Naive B cell (primary cell): Measurements from ENCODE around the gene NRN1L. TPM values are rescaled to one million over a fixed set of nuclear protein-coding genes. Genes with fewer than 3 reads are reported as not detected.
A peak's percentile ranks its signal among the peaks of the same experiment; 100 is the strongest.
"Not testable (repeated sequence)": the region's sequence is repeated elsewhere in the genome, so short reads cannot be mapped to it uniquely, and the experiment has no call there.

Experiments
- ATAC-seq, 2 donors: fragments of 150-1000 bp; cut with Tn5 transposase; 2 replicates each; pipeline ENCODE4 v1.10.0; 2021; ENCODE audit warnings: low read depth in 2 of 2, mild to moderate bottlenecking in 2 of 2, moderate library complexity in 2 of 2
- DNase-seq: peaks from one replicate; pipeline ENCODE4 v3.0.0; 2022
- H3K27ac Mint-ChIP-seq, 6 donors: one replicate each; pipeline ENCODE4 v1.8.0; 2020 to 2022; ENCODE audit warnings: mild to moderate bottlenecking in 6 of 6, mixed read lengths in 6 of 6, moderate library complexity in 5 of 6, inconsistent platforms in 2 of 6
- H3K27me3 Mint-ChIP-seq, 3 donors: one replicate each; pipeline ENCODE4 v1.8.0; 2021 to 2022; ENCODE audit warnings: mixed read lengths in 3 of 3, mild to moderate bottlenecking in 1 of 3
- H3K36me3 Mint-ChIP-seq, 2 donors: one replicate each; pipeline ENCODE4 v1.8.0; 2020 to 2022; ENCODE audit warnings: mixed read lengths in 2 of 2, inconsistent platforms in 1 of 2, mild to moderate bottlenecking in 1 of 2
- H3K4me1 Mint-ChIP-seq, 3 donors: one replicate each; pipeline ENCODE4 v1.8.0; 2020 to 2022; ENCODE audit warnings: mixed read lengths in 3 of 3, inconsistent platforms in 1 of 3, mild to moderate bottlenecking in 1 of 3, moderate library complexity in 1 of 3
- H3K4me3 Mint-ChIP-seq, 8 donors: one replicate each; pipeline ENCODE4 v1.8.0; 2020 to 2022; ENCODE audit warnings: mild to moderate bottlenecking in 8 of 8, mixed read lengths in 8 of 8, moderate library complexity in 8 of 8, inconsistent platforms in 2 of 8
- H3K9me3 Mint-ChIP-seq, 7 donors: one replicate each; pipeline ENCODE4 v1.8.0; 2020 to 2022; ENCODE audit warnings: mixed read lengths in 7 of 7, mild to moderate bottlenecking in 5 of 7, inconsistent platforms in 2 of 7, moderate library complexity in 1 of 7
- polyA plus RNA-seq, 6 donors: library from polyadenylated mRNA; unstranded; fragments of 300-500 nt; fragmentation: Illumina TruSeq; gene quantifications; one replicate each; pipeline ENCODE4 v1.2.3, GENCODE V29; 2021; ENCODE audit warnings: low read depth in 6 of 6

Gene NRN1L
- polyA plus RNA-seq, 6 donors from 2014 or later, result 0.64 to 0.90 TPM; not detected in 4

GRCh38 chr16:67847064-67847861, 37.4 kb upstream of the NRN1L start, which contains the start of gene CENPT:
TSS of gene CENPT (minus strand) at chr16:67847693. CDS start at chr16:67833859, 13,834 bp downstream.
- Mint-ChIP-seq H3K4me3 (peak within 1 kb of the TSS; percentile 88 to 96 (median 92)), H3K4me1 (peaks cover 37 to 60% (median 41%) of the 10 kb centered on the region in 3 donors), H3K27ac (peak within 1 kb of the TSS in 4 of 6 donors; percentile 78 to 94 (median 84)), H3K27me3 (no peaks in the 10 kb centered on the region), H3K36me3 (no peaks in the 10 kb centered on the region), H3K9me3 (no peaks in the 10 kb centered on the region)
- ATAC-seq (peak; percentile 57 to 59), DNase-seq (no peak)

DNA sequence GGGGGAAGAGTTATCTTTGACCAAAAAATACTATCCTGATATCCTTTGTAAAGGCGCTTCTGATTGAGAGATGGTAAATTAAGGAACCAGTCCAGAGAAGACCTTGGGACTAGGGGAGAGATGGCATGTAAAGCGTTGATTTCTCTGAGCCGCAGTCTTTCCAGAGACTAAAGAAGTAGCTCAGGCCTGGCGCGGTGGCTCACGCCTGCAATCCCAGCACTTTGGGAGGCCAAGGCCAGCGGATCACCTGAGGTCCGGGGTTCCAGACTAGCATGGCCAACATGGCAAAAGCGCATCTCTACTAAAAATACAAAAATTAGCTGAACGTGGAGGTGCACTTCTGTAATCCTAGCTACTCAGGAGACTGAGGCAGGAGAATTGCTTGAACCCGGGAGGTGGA, 36.6 kb upstream of the NRN1L start:
- no peaks in the 10 kb centered on the region for H3K9me3 Mint-ChIP-seq
- H3K4me1 Mint-ChIP-seq, result peaks cover 31 to 54% (median 33%) of the 10 kb centered on the region in 3 donors
- H3K36me3 Mint-ChIP-seq, result no peaks in the 10 kb centered on the region
- H3K4me3 Mint-ChIP-seq, result peak overlapping the region; percentile 74 to 96 (median 89)
- ATAC-seq (no peak), DNase-seq (no peak)
- H3K27ac Mint-ChIP-seq, result peak overlapping the region in 1 of 6 donors; percentile 61
- no peaks in the 10 kb centered on the region for H3K27me3 Mint-ChIP-seq

GRCh38 chr16:67853670-67854069, 31.0 kb upstream of the NRN1L start:
- H3K4me3 Mint-ChIP-seq, result no peak overlapping the region
- peaks cover 23 to 43% (median 25%) of the 10 kb centered on the region in 3 donors for H3K4me1 Mint-ChIP-seq
- no peaks in the 10 kb centered on the region for H3K27me3 Mint-ChIP-seq
- DNase-seq, result no peak
- no peak for ATAC-seq
- no peaks in the 10 kb centered on the region for H3K9me3 Mint-ChIP-seq
- no peaks in the 10 kb centered on the region for H3K36me3 Mint-ChIP-seq
- H3K27ac Mint-ChIP-seq, result no peak overlapping the region

DNA sequence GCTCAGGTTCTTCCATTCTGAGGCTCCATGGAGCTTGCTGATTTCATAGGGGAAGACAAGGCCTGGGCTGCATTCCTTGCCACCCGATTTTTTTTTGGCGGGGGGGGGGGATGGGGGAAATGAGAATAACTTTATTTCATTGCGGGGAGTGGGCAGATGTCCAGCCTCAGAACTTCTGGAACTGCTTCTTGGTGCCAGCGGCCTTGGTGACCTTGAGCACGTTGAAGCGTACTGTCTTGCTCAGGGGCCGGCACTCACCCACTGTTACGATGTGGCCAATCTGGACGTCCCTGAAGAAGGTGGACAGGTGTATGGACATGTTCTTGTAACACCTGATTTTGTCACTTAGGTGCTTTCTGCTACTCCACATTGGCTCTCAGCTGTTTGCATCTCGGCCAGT, 28.9 kb upstream of the NRN1L start:
- DNase-seq, result no peak
- no peaks in the 10 kb centered on the region for H3K9me3 Mint-ChIP-seq

GRCh38 chr16:67856927-67857546, 27.6 kb upstream of the NRN1L start:
- Mint-ChIP-seq H3K27me3 (no peaks in the 10 kb centered on the region), H3K4me3 (no peak overlapping the region), H3K36me3 (no peaks in the 10 kb centered on the region), H3K9me3 (no peaks in the 10 kb centered on the region), H3K27ac (peak overlapping the region in 3 of 6 donors; percentile 17 to 52 (median 19)), H3K4me1 (peaks cover 25 to 38% (median 36%) of the 10 kb centered on the region in 3 donors)
- DNase-seq, result no peak
- ATAC-seq, result no peak

More for the DNA sequence above, 28.9 kb upstream of the NRN1L start:
- no peaks in the 10 kb centered on the region for H3K27me3 Mint-ChIP-seq
- no peaks in the 10 kb centered on the region for H3K36me3 Mint-ChIP-seq
- H3K4me1 Mint-ChIP-seq, result peaks cover 21 to 33% (median 28%) of the 10 kb centered on the region in 3 donors
- H3K4me3 Mint-ChIP-seq, result no peak overlapping the region
- ATAC-seq, result no peak
- H3K27ac Mint-ChIP-seq, result peak overlapping the region in 1 of 6 donors; percentile 29

GRCh38 chr16:67857547-67858233, 27.0 kb upstream of the NRN1L start:
- no peak for DNase-seq
- peak in 1 of 2 donors; percentile 43 for ATAC-seq
- Mint-ChIP-seq H3K4me1 (peaks cover 25 to 40% (median 36%) of the 10 kb centered on the region in 3 donors), H3K4me3 (peak overlapping the region in 1 of 8 donors; percentile 50), H3K36me3 (no peaks in the 10 kb centered on the region), H3K27ac (peak overlapping the region in 2 of 6 donors; percentile 15 to 19), H3K27me3 (no peaks in the 10 kb centered on the region), H3K9me3 (no peaks in the 10 kb centered on the region)

GRCh38 chr16:67858500-67858899, 26.2 kb upstream of the NRN1L start:
- Mint-ChIP-seq H3K36me3 (no peaks in the 10 kb centered on the region), H3K4me3 (no peak overlapping the region), H3K4me1 (peaks cover 25 to 40% (median 36%) of the 10 kb centered on the region in 3 donors), H3K27me3 (no peaks in the 10 kb centered on the region), H3K27ac (peak overlapping the region in 3 of 6 donors; percentile 33 to 87 (median 80)), H3K9me3 (no peaks in the 10 kb centered on the region)
- no peak for ATAC-seq
- no peak for DNase-seq

DNA sequence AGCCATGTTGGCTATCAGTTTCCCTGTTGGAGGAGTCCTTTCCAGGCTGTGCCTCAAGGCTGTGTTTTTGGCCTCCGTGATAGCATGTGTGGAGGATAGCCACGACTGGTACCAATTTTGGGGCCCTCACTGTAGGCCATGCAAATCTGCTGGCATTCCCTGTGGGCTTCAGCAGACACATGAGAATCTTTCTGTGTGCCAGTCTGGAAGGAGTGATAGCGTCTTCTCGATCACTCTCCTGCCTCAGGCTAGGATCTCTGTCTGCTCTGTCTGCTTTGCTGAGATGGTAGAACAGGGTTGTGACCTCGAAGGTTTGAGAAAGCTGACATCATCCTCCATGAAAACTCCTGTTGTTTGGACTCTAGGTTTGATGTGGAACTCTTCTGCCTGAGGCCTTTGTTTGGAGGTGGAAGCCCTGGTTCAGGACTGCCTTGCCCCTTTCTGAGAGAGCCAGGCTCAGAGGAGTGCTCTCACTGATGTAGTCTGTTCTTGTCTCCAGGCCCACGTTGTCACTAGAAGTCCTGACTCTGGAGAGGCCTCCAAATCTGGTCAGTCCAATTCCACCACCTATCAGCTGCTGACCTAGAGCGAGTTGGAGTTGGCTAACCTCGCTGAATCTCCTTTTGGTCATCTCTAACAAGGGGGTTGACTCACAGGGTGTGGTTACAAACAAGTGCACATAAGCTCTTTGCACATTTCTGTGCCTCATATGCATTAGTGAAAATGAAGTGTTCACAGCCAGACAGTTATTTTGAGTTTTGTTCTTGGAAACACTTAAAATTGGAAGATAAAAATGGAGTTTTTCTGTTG, 23.9 kb upstream of the NRN1L start:
- H3K9me3 Mint-ChIP-seq, result no peaks in the 10 kb centered on the region
- peaks cover 25 to 40% (median 31%) of the 10 kb centered on the region in 3 donors for H3K4me1 Mint-ChIP-seq
- no peaks in the 10 kb centered on the region for H3K27me3 Mint-ChIP-seq
- DNase-seq (no peak), ATAC-seq (no peak)
- H3K27ac Mint-ChIP-seq, result peak overlapping the region in 1 of 6 donors; percentile 11
- no peaks in the 10 kb centered on the region for H3K36me3 Mint-ChIP-seq
- H3K4me3 Mint-ChIP-seq, result no peak overlapping the region

- H3K27me3 Mint-ChIP-seq, result no peaks in the 10 kb centered on the region
- H3K36me3 Mint-ChIP-seq, result no peaks in the 10 kb centered on the region
- no peaks in the 10 kb centered on the region for H3K9me3 Mint-ChIP-seq
- peaks cover 23 to 37% (median 28%) of the 10 kb centered on the region in 3 donors for H3K4me1 Mint-ChIP-seq
- peak overlapping the region in 1 of 6 donors; percentile 60 for H3K27ac Mint-ChIP-seq
- ATAC-seq (no peak), DNase-seq (no peak)
- no peak overlapping the region for H3K4me3 Mint-ChIP-seq
Observed at GRCh38 chr16:67861877-67862276, 22.8 kb upstream of the NRN1L start.

DNA sequence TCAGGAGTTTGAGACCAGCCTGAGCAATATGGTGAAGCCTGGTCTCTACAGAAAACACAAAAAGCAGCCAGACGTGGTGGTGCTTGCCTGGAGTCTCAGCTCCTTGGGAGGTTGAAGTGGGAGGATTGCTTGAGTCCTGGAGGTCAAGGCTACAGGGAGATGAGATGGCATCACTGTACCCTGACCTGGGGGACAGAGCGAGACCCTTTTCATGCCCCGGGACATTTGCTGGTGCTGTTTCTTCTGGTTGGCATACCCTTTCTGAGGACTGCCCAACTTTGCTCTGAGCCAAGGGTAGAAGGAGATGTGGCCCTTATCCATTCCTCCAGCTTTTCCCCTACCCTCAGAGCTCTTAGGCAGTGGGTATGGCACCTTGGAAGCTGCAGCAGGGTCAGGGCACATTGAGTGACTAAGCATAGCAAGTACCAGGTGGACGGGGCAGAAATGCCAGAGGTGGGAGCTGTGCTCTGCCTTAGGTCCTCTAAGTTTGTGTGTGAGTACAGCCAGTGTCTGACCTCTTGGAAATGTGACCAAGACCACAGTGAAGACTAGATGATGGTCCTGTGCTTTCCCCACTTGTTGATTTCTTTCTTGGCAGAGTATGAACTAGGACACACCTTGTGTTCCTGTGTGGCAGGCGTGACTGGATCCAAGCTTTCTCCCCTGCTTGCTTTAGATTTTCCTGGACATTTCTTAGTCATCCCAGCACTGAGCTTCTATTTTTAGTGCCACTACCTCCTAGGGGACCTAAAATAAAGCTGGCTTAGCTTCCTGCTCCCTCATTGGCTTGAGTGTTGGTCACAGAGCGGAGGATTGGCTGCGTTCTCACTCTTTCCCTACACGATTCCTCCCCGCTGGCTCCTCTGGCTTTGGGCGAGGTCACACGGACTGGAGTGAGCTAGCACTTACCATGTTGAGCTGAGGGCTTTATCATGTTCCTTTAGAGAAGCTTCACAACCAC, 21.8 kb upstream of the NRN1L start:
- Mint-ChIP-seq H3K9me3 (no peaks in the 10 kb centered on the region), H3K27ac (peak overlapping the region in 1 of 6 donors; percentile 50), H3K27me3 (no peaks in the 10 kb centered on the region), H3K4me1 (peaks cover 13 to 27% (median 18%) of the 10 kb centered on the region in 3 donors), H3K36me3 (no peaks in the 10 kb centered on the region), H3K4me3 (no peak overlapping the region)
- no peak for DNase-seq
- ATAC-seq, result no peak

- not testable (repeated sequence) for H3K36me3 Mint-ChIP-seq, H3K27me3 Mint-ChIP-seq, DNase-seq, ATAC-seq, H3K9me3 Mint-ChIP-seq, H3K4me3 Mint-ChIP-seq
- H3K27ac Mint-ChIP-seq, result peak overlapping the region in 1 of 6 donors; percentile 10
- H3K4me1 Mint-ChIP-seq, result peaks cover 9 to 17% (median 10%) of the 10 kb centered on the region in 3 donors
Observed at GRCh38 chr16:67864044-67864443, 20.6 kb upstream of the NRN1L start.

DNA sequence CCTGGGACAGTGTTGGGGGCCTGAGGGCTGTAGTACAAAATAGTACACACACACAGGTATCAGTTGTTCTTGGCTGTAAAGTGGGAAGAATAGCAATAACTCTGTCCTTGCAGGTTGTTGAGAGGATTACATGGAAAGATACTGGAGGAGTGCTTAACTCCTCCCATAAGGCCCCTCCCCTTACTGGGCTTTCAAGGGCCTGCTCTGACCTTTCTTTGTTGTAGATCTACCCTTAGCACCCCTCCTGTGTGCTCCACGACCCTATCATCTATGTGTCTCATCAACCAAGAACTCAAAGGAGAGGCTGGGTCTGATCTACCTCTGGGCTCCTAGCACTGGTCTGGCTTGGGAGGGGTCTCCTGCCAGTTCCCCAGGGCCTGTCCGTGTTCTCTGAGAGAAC, 20.1 kb upstream of the NRN1L start:
- ATAC-seq (no peak), DNase-seq (no peak)
- Mint-ChIP-seq H3K27me3 (no peaks in the 10 kb centered on the region), H3K9me3 (no peaks in the 10 kb centered on the region), H3K27ac (peak overlapping the region in 3 of 6 donors; percentile 10 to 80 (median 36)), H3K4me1 (peaks cover 9 to 17% (median 9%) of the 10 kb centered on the region in 3 donors), H3K4me3 (no peak overlapping the region), H3K36me3 (no peaks in the 10 kb centered on the region)
